ENCODE data around the gene TEX52.

DNA sequence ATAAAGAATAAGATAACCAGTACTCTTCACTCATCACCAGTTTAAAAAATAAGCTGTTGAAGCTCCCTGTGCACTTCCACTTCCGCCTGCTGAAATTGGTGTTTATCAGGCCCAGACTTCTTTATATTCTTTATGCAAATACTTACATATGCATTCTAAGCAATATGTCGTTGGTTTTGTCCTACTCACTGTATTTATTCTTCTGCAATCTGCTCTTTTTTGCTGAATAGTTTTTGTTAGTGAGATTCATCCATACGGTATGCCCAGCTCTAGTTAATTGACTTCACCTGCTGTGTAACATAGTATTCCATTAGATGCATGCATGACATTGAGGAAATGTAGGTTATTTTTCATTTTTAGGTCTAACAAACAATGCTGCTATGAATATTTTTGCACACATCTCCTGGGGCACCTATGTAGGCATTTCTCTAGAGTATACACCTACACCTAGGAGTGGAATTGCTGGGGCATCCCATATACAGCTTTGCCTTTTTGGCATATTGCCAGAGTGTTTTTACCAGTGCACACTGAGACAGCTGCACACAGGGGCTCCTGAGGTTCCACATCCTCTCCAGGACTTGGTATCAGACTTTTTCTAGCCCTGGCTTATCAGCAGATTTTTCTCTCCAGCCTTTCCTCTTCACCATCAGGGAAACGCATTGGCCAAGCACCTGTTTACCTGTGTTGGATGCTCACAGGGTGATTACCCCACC is 21.0 kb downstream of the TEX52 start:
- TF ChIP-seq NR3C1 (CRISPR knock-in tag; IDR thresholded peaks at IDR 0.05) (no peak), PHF8 (CRISPR knock-in tag; IDR thresholded peaks at IDR 0.05) (no peak), MYC (CRISPR knock-in tag; IDR thresholded peaks at IDR 0.05; ENCODE audit: borderline replicate concordance) (no peak), MAFF (IDR thresholded peaks at IDR 0.05; ENCODE audit: low read depth, low read length) (no peak)

Measured in HepG2 (cell line).